Activated naive CD8-positive, alpha-beta T cell treated with anti-CD3 and anti-CD28 coated beads for 36 hours (primary cell): Measurements from ENCODE around the gene TMEM158. TPM values are rescaled to one million over a fixed set of nuclear protein-coding genes. Genes with fewer than 3 reads are reported as not detected.
A peak's percentile ranks its signal among the peaks of the same experiment; 100 is the strongest.

Experiments used
- DNase-seq: peaks from one replicate; pipeline ENCODE4 v3.0.0; 2021
- H3K27ac Mint-ChIP-seq: one replicate; pipeline ENCODE4 v1.8.0; 2022; ENCODE audit warnings: mild to moderate bottlenecking, moderate library complexity, mixed read lengths
- H3K27me3 Mint-ChIP-seq: one replicate; pipeline ENCODE4 v1.8.0; 2022; ENCODE audit warnings: mild to moderate bottlenecking, mixed read lengths
- H3K36me3 Mint-ChIP-seq: one replicate; pipeline ENCODE4 v1.8.0; 2021; ENCODE audit warnings: mild to moderate bottlenecking, mixed read lengths
- H3K4me1 Mint-ChIP-seq: one replicate; pipeline ENCODE4 v1.8.0; 2021; ENCODE audit warnings: mixed read lengths
- H3K4me3 Mint-ChIP-seq: one replicate; pipeline ENCODE4 v1.8.0; 2022; ENCODE audit warnings: mild to moderate bottlenecking, moderate library complexity, mixed read lengths
- H3K9me3 Mint-ChIP-seq: one replicate; pipeline ENCODE4 v1.8.0; 2022; ENCODE audit warnings: mixed read lengths
- total RNA-seq, 2 experiments: library from RNA; stranded (reverse); gene quantifications; one replicate each; pipeline ENCODE4 v1.2.3, GENCODE V29; 2021

TMEM158 gene
- total RNA-seq, 2 experiments from 2014 or later, result 0.12 to 0.20 TPM

- Mint-ChIP-seq H3K27ac (no peak overlapping the region), H3K27me3 (peaks cover 50% of the 10 kb centered on the region), H3K4me3 (no peak overlapping the region), H3K4me1 (no peaks in the 10 kb centered on the region), H3K9me3 (no peaks in the 10 kb centered on the region), H3K36me3 (no peaks in the 10 kb centered on the region)
- no peak for DNase-seq
Measured at GRCh38 chr3:45218578-45219390, 7.3 kb downstream of the TMEM158 start.

- Mint-ChIP-seq H3K36me3 (no peaks in the 10 kb centered on the region), H3K27ac (no peak overlapping the region), H3K4me3 (no peak overlapping the region), H3K27me3 (peaks cover 34% of the 10 kb centered on the region), H3K4me1 (no peaks in the 10 kb centered on the region), H3K9me3 (no peaks in the 10 kb centered on the region)
- no peak for DNase-seq
Measured at GRCh38 chr3:45216021-45216609, 10.0 kb downstream of the TMEM158 start.

GRCh38 chr3:45215466-45215865 is 10.6 kb downstream of the TMEM158 start:
- Mint-ChIP-seq H3K9me3 (no peaks in the 10 kb centered on the region), H3K27ac (no peak overlapping the region), H3K27me3 (peaks cover 33% of the 10 kb centered on the region), H3K36me3 (no peaks in the 10 kb centered on the region), H3K4me3 (no peak overlapping the region), H3K4me1 (no peaks in the 10 kb centered on the region)
- no peak for DNase-seq

DNA sequence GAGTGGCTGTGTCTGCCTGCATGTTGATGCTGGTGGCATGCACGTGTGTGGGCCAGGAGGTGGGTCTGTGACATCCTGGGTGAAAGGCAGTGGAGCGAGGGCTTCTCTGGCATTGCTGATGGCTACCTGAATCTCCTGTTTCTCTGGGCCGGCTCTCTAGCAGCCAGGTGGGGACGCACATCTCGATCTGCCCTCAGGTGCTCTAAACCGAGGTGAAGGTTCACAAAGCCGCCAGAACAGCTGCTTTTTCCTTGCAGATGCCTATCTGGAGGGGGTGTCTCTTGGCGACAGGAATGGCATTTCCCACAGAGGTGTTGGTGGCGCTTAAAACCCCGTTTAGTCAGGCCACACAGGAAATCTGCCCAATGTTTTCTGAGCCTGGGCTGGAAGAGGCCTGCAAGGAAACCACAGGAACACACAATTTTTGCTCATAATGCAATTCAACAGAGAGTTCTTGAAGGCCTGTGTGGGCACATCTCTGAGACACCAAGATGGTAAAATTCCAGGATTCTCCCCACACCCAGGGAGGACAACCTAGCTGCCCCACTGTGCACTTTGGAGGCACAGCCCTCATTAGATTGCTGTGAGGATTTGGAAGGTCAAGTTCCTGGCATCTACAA is 11.9 kb downstream of the TMEM158 start:
- Mint-ChIP-seq H3K4me1 (no peaks in the 10 kb centered on the region), H3K4me3 (no peak overlapping the region), H3K36me3 (no peaks in the 10 kb centered on the region), H3K9me3 (no peaks in the 10 kb centered on the region), H3K27ac (no peak overlapping the region), H3K27me3 (peaks cover 25% of the 10 kb centered on the region)
- no peak for DNase-seq

- no peaks in the 10 kb centered on the region for H3K9me3 Mint-ChIP-seq
- H3K27me3 Mint-ChIP-seq, result peaks cover 17% of the 10 kb centered on the region
- no peak for DNase-seq
- H3K4me3 Mint-ChIP-seq, result no peak overlapping the region
- no peaks in the 10 kb centered on the region for H3K36me3 Mint-ChIP-seq
- H3K27ac Mint-ChIP-seq, result no peak overlapping the region
- no peaks in the 10 kb centered on the region for H3K4me1 Mint-ChIP-seq
Measured at GRCh38 chr3:45212095-45212468, 14.0 kb downstream of the TMEM158 start.

DNA sequence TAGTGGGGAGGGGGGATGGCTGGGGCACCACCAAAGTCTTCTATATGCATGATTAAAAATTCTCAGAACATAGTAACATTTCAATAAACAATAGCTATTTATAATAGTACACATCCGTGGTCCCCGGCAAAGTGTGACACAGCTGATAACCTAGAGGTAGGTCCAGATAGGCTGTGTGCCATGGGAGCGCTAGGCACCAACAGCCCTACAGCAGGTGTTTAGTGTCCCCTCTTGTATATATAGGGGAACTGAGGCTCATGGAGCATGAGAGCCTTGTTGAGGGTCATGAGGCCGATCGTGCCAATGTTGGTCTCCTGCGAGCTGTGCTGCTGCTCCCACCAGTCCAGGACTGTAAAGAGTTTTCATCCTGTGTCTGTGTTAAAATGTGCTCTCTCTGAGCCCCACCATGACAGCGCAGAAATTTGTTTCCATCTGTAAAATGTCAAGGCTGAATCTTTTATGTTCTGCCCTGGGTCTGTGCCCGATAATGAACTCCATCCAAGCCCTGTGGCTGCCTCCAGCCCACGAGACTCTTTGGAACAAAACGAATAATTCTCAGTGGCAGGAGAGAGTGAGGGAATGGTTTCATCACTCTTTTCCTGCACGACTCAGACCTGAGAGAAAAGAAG is 14.5 kb downstream of the TMEM158 start:
- Mint-ChIP-seq H3K27ac (no peak overlapping the region), H3K27me3 (peaks cover 17% of the 10 kb centered on the region), H3K4me3 (no peak overlapping the region), H3K9me3 (no peaks in the 10 kb centered on the region), H3K36me3 (no peaks in the 10 kb centered on the region), H3K4me1 (no peaks in the 10 kb centered on the region)
- no peak for DNase-seq

DNA sequence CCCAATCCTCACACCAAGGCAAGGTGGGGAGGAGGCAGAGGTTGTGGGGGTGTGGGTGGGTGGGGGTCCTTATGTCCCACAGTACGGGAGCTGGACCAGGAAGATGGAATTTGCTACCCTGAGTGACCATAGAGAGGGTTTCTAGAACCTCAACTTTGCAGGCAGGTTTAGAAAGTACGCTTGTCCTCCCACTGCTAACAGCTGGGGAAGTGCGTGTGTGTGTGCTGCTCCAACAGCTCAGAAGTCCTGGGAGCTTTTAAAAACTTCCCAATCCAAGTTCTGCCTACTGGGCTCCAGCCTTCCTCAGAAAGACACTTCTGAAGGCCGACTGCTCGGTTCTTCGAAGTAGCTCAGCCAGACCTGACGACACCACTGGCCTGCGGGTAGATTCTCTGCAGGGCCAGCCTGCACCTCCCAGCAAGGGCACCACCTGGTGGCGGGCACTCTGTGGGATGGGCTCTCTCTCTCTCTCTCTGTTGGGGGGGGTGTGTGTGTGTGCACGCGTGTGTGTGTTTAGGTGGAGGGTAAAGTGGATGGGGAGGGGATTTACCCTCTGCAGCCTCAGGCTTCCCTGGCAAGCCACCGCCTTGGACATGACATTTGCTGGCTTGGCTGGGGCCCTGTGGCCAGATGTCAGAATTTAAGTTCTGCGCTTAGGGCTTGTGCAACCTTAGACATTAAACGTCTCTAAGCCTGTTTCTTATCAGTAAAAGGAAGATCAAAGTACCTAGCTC is 15.6 kb downstream of the TMEM158 start:
- Mint-ChIP-seq H3K9me3 (no peaks in the 10 kb centered on the region), H3K27ac (no peak overlapping the region), H3K4me1 (no peaks in the 10 kb centered on the region), H3K27me3 (peaks cover 17% of the 10 kb centered on the region), H3K4me3 (no peak overlapping the region), H3K36me3 (no peaks in the 10 kb centered on the region)
- DNase-seq, result peak; percentile 72

DNA sequence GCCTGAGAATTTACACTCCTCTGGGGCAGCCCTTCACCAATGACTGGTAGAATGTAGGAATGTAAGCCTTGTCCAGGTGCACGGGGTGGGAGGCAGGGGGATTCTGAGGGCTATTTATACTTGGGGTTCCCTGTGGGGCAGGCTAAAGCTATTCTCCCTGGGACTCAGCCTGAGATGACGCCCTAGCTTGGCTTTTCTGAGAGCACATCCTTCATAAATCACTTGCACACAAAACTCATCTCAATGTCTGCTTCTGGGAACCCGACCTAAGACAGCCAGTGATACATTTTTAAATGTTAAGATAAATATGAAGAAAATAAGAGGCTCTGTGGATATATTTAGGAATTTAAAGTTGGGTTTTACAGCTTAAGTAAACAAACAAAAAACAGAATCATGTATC is 16.6 kb downstream of the TMEM158 start:
- Mint-ChIP-seq H3K9me3 (no peaks in the 10 kb centered on the region), H3K27me3 (peaks cover 17% of the 10 kb centered on the region), H3K36me3 (no peaks in the 10 kb centered on the region), H3K27ac (no peak overlapping the region), H3K4me1 (no peaks in the 10 kb centered on the region), H3K4me3 (no peak overlapping the region)
- DNase-seq, result no peak

GRCh38 chr3:45208586-45208985 is 17.5 kb downstream of the TMEM158 start:
- Mint-ChIP-seq H3K27me3 (peaks cover 21% of the 10 kb centered on the region), H3K9me3 (no peaks in the 10 kb centered on the region), H3K27ac (no peak overlapping the region), H3K36me3 (no peaks in the 10 kb centered on the region), H3K4me3 (no peak overlapping the region), H3K4me1 (no peaks in the 10 kb centered on the region)
- DNase-seq, result no peak

DNA sequence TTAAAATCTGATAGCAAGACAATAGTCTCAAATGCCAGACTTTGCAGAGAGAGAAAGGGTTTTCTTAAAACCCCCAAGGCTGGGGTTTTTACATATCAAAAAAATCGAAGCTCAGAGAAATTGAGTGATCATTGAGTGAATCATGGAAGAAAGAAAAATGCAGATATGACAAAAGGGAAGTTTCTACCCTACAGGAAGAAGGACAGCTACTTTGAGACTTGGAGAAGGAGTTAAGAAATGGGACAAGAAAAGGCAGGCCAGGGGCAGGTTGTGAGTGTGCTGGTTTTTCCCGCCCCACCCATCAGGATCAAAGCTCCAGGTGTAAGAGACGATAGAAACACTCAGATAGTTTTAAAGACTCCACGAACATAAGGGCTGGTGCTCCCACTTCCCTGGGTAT is 18.6 kb downstream of the TMEM158 start:
- no peak overlapping the region for H3K27ac Mint-ChIP-seq
- no peaks in the 10 kb centered on the region for H3K9me3 Mint-ChIP-seq
- DNase-seq, result no peak
- H3K4me3 Mint-ChIP-seq, result no peak overlapping the region
- no peaks in the 10 kb centered on the region for H3K36me3 Mint-ChIP-seq
- no peaks in the 10 kb centered on the region for H3K4me1 Mint-ChIP-seq
- H3K27me3 Mint-ChIP-seq, result peaks cover 26% of the 10 kb centered on the region

- H3K27me3 Mint-ChIP-seq, result peaks cover 14% of the 10 kb centered on the region
Measured at GRCh38 chr3:45205126-45205525, 21.0 kb downstream of the TMEM158 start.

GRCh38 chr3:45204136-45204535 is 22.0 kb downstream of the TMEM158 start:
- no peaks in the 10 kb centered on the region for H3K4me1 Mint-ChIP-seq
- H3K27me3 Mint-ChIP-seq, result peaks cover 17% of the 10 kb centered on the region
- H3K36me3 Mint-ChIP-seq, result no peaks in the 10 kb centered on the region
- DNase-seq, result no peak
- H3K4me3 Mint-ChIP-seq, result no peak overlapping the region
- H3K27ac Mint-ChIP-seq, result no peak overlapping the region
- no peaks in the 10 kb centered on the region for H3K9me3 Mint-ChIP-seq

More at GRCh38 chr3:45205126-45205525, 21.0 kb downstream of the TMEM158 start:
- Mint-ChIP-seq H3K9me3 (no peaks in the 10 kb centered on the region), H3K4me3 (no peak overlapping the region), H3K4me1 (no peaks in the 10 kb centered on the region), H3K27ac (no peak overlapping the region), H3K36me3 (no peaks in the 10 kb centered on the region)
- no peak for DNase-seq

GRCh38 chr3:45199837-45200648 is 26.0 kb downstream of the TMEM158 start:
- Mint-ChIP-seq H3K27me3 (peaks cover 37% of the 10 kb centered on the region), H3K4me3 (no peak overlapping the region), H3K9me3 (no peaks in the 10 kb centered on the region), H3K36me3 (no peaks in the 10 kb centered on the region), H3K4me1 (peaks cover 5% of the 10 kb centered on the region), H3K27ac (no peak overlapping the region)
- DNase-seq, result no peak
